CD14-positive monocyte (primary cell): Measurements from ENCODE around the gene MYLK2. TPM values are rescaled to one million over a fixed set of nuclear protein-coding genes. Genes with fewer than 3 reads are reported as not detected.
A peak's percentile ranks its signal among the peaks of the same experiment; 100 is the strongest.

ENCODE experiments used
- DNase-seq, 3 donors: peaks; one replicate each; pipeline ENCODE4 v3.0.0-alpha.2; 2011 to 2022
- H2AFZ ChIP-seq: 2 replicates; pipeline ENCODE4 v1.6.0; 2012; ENCODE audit warnings: mild to moderate bottlenecking, low read depth, low read length, inconsistent platforms; ENCODE audit not compliant: insufficient read depth, poor library complexity, severe bottlenecking
- H3K27ac ChIP-seq, 2 donors: 1 replicate in 1 of 2; 2 replicates in 1 of 2; pipeline ENCODE4 v1.5.1; 2012 to 2013; ENCODE audit warnings: low read length in 2 of 2, control low read depth in 1 of 2, inconsistent platforms in 1 of 2, low read depth in 1 of 2, mild to moderate bottlenecking in 1 of 2
- H3K27me3 ChIP-seq, 2 donors: one replicate each; pipeline versions ENCODE4 v1.6.0 to v1.6.1; 2011 to 2013; ENCODE audit warnings: low read length in 2 of 2; ENCODE audit not compliant: control insufficient read depth in 2 of 2, insufficient read depth in 2 of 2
- H3K36me3 ChIP-seq, 2 donors: replicated peaks in 1 of 2; 1 replicate in 1 of 2; 2 replicates in 1 of 2; pipeline versions ENCODE4 v1.5.1 to v1.6.1; 2012 to 2013; ENCODE audit warnings: low read length in 2 of 2, control low read depth in 1 of 2, inconsistent platforms in 1 of 2, mild to moderate bottlenecking in 1 of 2; ENCODE audit not compliant: insufficient read depth in 2 of 2, control insufficient read depth in 1 of 2
- H3K4me1 ChIP-seq, 2 donors: 1 replicate in 1 of 2; 2 replicates in 1 of 2; pipeline versions ENCODE4 v1.5.1 to v1.6.1; 2012 to 2013; ENCODE audit warnings: low read length in 2 of 2, control low read depth in 1 of 2, inconsistent platforms in 1 of 2, mild to moderate bottlenecking in 1 of 2, moderate library complexity in 1 of 2; ENCODE audit not compliant: insufficient read depth in 2 of 2, control insufficient read depth in 1 of 2
- H3K4me2 ChIP-seq: replicated peaks from 2 replicates; pipeline ENCODE3; 2012; ENCODE audit warnings: low read length, moderate library complexity, mild to moderate bottlenecking; ENCODE audit not compliant: poor library complexity, severe bottlenecking; ENCODE audit errors: extremely low read depth
- H3K4me3 ChIP-seq, 3 experiments: fragments of 200-600 bp in 1 of 3; sonication (generic) in 1 of 3; replicated peaks in 1 of 3; 1 replicate in 2 of 3; 2 replicates in 1 of 3; pipeline ENCODE4 v1.5.1; 2011 to 2013; ENCODE audit warnings: low read length in 3 of 3, mild to moderate bottlenecking in 3 of 3, control low read depth in 2 of 3, low read depth in 2 of 3, inconsistent platforms in 1 of 3, moderate library complexity in 1 of 3
- H3K79me2 ChIP-seq: 2 replicates; pipeline ENCODE4 v1.6.0; 2012; ENCODE audit warnings: mild to moderate bottlenecking, control low read depth, inconsistent platforms, low read length, moderate library complexity; ENCODE audit not compliant: insufficient read depth
- H3K9ac ChIP-seq: 2 replicates; pipeline ENCODE4 v1.6.0; 2017; ENCODE audit warnings: low read length, mild to moderate bottlenecking; ENCODE audit not compliant: insufficient read depth, poor library complexity, severe bottlenecking
- H3K9me3 ChIP-seq, 2 donors: replicated peaks in 1 of 2; 1 replicate in 1 of 2; 2 replicates in 1 of 2; pipeline versions ENCODE4 v1.5.1 to v1.6.1; 2012 to 2013; ENCODE audit warnings: low read length in 2 of 2, control low read depth in 1 of 2; ENCODE audit not compliant: control insufficient read depth in 1 of 2, insufficient read depth in 1 of 2
- H4K20me1 ChIP-seq: 2 replicates; pipeline ENCODE4 v1.6.0; 2012; ENCODE audit warnings: mild to moderate bottlenecking, low read length, control low read depth, moderate library complexity; ENCODE audit not compliant: insufficient read depth
- H3K27ac Mint-ChIP-seq, 7 donors: one replicate each; pipeline ENCODE4 v1.8.0; 2020; ENCODE audit warnings: mild to moderate bottlenecking in 7 of 7, mixed read lengths in 7 of 7, moderate library complexity in 6 of 7, inconsistent platforms in 2 of 7
- H3K27me3 Mint-ChIP-seq, 3 donors: one replicate each; pipeline ENCODE4 v1.8.0; 2021 to 2022; ENCODE audit warnings: low read depth in 3 of 3, mild to moderate bottlenecking in 3 of 3, mixed read lengths in 3 of 3, moderate library complexity in 3 of 3, inconsistent platforms in 1 of 3
- H3K36me3 Mint-ChIP-seq, 2 donors: one replicate each; pipeline ENCODE4 v1.8.0; 2020; ENCODE audit warnings: mixed read lengths in 2 of 2, inconsistent platforms in 1 of 2, mild to moderate bottlenecking in 1 of 2
- H3K4me1 Mint-ChIP-seq: one replicate; pipeline ENCODE4 v1.8.0; 2020; ENCODE audit warnings: mild to moderate bottlenecking, mixed read lengths
- H3K4me3 Mint-ChIP-seq, 2 donors: one replicate each; pipeline ENCODE4 v1.8.0; 2020; ENCODE audit warnings: mild to moderate bottlenecking in 2 of 2, mixed read lengths in 2 of 2, moderate library complexity in 1 of 2
- H3K9me3 Mint-ChIP-seq, 7 donors: one replicate each; pipeline ENCODE4 v1.8.0; 2020 to 2022; ENCODE audit warnings: mixed read lengths in 7 of 7, mild to moderate bottlenecking in 6 of 7, moderate library complexity in 6 of 7, inconsistent platforms in 2 of 7
- WGBS: methylation state at CpG from one replicate; pipeline ENCODE4 v1.1.5; 2013; ENCODE audit warnings: missing lambda C conversion rate; ENCODE audit not compliant: insufficient coverage; 5-methylcytosine and 5-hydroxymethylcytosine counted together
- intact Hi-C, 2 donors: fragments of 100-400 bp; cut with micrococcal nuclease; formaldehyde crosslinking; loops; one replicate each; pipeline versions ENCODE4 v1.15.0 to v1.15.1; 2023
- polyA plus RNA-seq, 3 donors: library from polyadenylated mRNA; depleted of rRNA in 1 of 3; unstranded in 2 of 3; stranded (reverse) in 1 of 3; fragments of 300-500 nt in 2 of 3; fragments of >200 nt in 1 of 3; fragmentation: Illumina TruSeq in 2 of 3; gene quantifications; 1 replicate in 2 of 3; 2 replicates in 1 of 3; pipeline ENCODE4 v1.2.3, GENCODE V29; 2012 to 2021
- TF ChIP-seq, protein P1 (sequence below): fragments of 200-600 bp; IDR thresholded peaks from one replicate; pipeline ENCODE4 v1.8.0; 2022; ENCODE audit warnings: antibody characterized with exemption, mild to moderate bottlenecking

Gene MYLK2
- polyA plus RNA-seq, 3 donors = not detected

GRCh38 chr20:31838646-31839292 lies 19.6 kb downstream of the MYLK2 start:
- Histone ChIP-seq H3K4me1 (peaks cover 42 to 50% of the 10 kb centered on the region in 2 donors), H2AFZ (no peak overlapping the region), H3K9me3 (no peaks in the 10 kb centered on the region), H3K36me3 (no peaks in the 10 kb centered on the region), H3K9ac (no peak overlapping the region), H3K27me3 (peaks cover 0 to 49% of the 10 kb centered on the region in 2 donors), H3K79me2 (no peaks in the 10 kb centered on the region), H3K4me3 (no peak overlapping the region), H3K27ac (no peak overlapping the region), H3K4me2 (peak overlapping the region; percentile 10), H4K20me1 (no peaks in the 10 kb centered on the region)
- Mint-ChIP-seq H3K4me1 (no peaks in the 10 kb centered on the region), H3K27ac (no peak overlapping the region), H3K27me3 (peaks cover 20 to 37% (median 32%) of the 10 kb centered on the region in 3 donors), H3K9me3 (no peaks in the 10 kb centered on the region), H3K4me3 (no peak overlapping the region), H3K36me3 (peaks cover 0 to 2% of the 10 kb centered on the region in 2 donors)
- intact Hi-C loops = no loop called here
- DNase-seq = peak in 1 of 3 donors; percentile 25
- TF ChIP-seq, protein P1, sequence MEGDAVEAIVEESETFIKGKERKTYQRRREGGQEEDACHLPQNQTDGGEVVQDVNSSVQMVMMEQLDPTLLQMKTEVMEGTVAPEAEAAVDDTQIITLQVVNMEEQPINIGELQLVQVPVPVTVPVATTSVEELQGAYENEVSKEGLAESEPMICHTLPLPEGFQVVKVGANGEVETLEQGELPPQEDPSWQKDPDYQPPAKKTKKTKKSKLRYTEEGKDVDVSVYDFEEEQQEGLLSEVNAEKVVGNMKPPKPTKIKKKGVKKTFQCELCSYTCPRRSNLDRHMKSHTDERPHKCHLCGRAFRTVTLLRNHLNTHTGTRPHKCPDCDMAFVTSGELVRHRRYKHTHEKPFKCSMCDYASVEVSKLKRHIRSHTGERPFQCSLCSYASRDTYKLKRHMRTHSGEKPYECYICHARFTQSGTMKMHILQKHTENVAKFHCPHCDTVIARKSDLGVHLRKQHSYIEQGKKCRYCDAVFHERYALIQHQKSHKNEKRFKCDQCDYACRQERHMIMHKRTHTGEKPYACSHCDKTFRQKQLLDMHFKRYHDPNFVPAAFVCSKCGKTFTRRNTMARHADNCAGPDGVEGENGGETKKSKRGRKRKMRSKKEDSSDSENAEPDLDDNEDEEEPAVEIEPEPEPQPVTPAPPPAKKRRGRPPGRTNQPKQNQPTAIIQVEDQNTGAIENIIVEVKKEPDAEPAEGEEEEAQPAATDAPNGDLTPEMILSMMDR = no peak
- WGBS = 25% methylated on average over 1 of the region's 9 CpGs

DNA sequence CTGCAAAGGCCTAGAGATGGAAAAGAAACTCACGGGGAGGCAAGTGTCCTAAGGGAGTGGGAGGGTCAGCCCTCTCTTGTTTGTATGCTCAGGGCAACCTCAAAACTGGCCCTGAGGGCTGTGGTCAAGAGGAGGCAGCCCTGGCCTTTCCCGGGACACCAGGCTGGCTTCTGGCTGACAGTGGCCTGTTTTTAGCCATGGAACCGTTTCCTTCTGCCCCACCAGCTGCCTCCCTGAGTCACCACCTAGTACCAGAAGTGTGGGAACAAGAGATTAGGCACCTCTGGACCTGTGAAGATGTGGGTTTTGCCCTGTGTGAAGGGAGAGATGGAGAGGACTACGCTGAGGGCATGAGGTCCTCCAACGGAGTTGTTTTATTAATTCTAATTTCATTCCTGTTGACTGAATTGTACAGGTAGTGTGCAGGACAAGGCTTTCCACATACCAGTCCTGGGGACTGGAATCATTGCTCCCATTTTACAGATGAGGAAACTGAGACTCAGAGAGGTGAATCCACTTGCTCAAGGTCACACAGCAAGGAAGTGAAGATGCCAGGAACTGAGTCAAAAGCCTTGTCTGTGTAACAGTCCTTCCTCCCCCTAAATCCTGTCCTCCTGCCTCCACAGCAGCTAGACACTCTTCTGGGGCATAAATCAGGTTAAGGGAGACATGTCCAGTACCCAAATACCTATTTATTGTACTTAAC lies 20.8 kb downstream of the MYLK2 start:
- no peak overlapping the region for H3K27ac Mint-ChIP-seq
- no peak for DNase-seq
- H4K20me1 ChIP-seq = no peaks in the 10 kb centered on the region
- H3K4me3 Mint-ChIP-seq = no peak overlapping the region
- peaks cover 0 to 38% of the 10 kb centered on the region in 2 donors for H3K27me3 ChIP-seq
- H3K27ac ChIP-seq = no peak overlapping the region
- intact Hi-C loops = no loop called here
- H3K36me3 Mint-ChIP-seq = peaks cover 0 to 1% of the 10 kb centered on the region in 2 donors
- H3K9ac ChIP-seq = no peak overlapping the region
- H3K4me3 ChIP-seq = no peak overlapping the region
- TF ChIP-seq, protein P1 = no peak
- no peaks in the 10 kb centered on the region for H3K9me3 Mint-ChIP-seq
- no peaks in the 10 kb centered on the region for H3K79me2 ChIP-seq
- WGBS = 82% methylated on average over 2 of the region's 5 CpGs
- H2AFZ ChIP-seq = no peak overlapping the region
- H3K27me3 Mint-ChIP-seq = peaks cover 15 to 26% (median 22%) of the 10 kb centered on the region in 3 donors
- peaks cover 42 to 49% of the 10 kb centered on the region in 2 donors for H3K4me1 ChIP-seq
- H3K36me3 ChIP-seq = no peaks in the 10 kb centered on the region
- no peaks in the 10 kb centered on the region for H3K4me1 Mint-ChIP-seq
- no peak overlapping the region for H3K4me2 ChIP-seq
- H3K9me3 ChIP-seq = no peaks in the 10 kb centered on the region
